Fibroblast of villous mesenchyme (primary cell): Measurements from ENCODE around the gene ENOX2. TPM values are rescaled to one million over a fixed set of nuclear protein-coding genes. Genes with fewer than 3 reads are reported as not detected.

Source experiments
- DNase-seq: peaks from one replicate; pipeline ENCODE4 v3.0.0-alpha.2; 2010; ENCODE audit warnings: low read depth
- H3K4me3 ChIP-seq: 2 replicates; pipeline ENCODE4 v1.5.1; 2011; ENCODE audit warnings: low read depth, mild to moderate bottlenecking, low read length
- total RNA-seq: library from RNA; depleted of rRNA; stranded (reverse); fragments of >200 nt; gene quantifications from 2 replicates; pipeline ENCODE4 v1.2.3, GENCODE V29; 2012
- TF ChIP-seq, protein P1 (sequence below): IDR thresholded peaks from 2 replicates; pipeline ENCODE4 v1.5.1; 2012; ENCODE audit warnings: low read depth, mild to moderate bottlenecking, low read length; ENCODE audit not compliant: insufficient read depth

Gene ENOX2
- total RNA-seq, 1 donor = 9.5 TPM

DNA sequence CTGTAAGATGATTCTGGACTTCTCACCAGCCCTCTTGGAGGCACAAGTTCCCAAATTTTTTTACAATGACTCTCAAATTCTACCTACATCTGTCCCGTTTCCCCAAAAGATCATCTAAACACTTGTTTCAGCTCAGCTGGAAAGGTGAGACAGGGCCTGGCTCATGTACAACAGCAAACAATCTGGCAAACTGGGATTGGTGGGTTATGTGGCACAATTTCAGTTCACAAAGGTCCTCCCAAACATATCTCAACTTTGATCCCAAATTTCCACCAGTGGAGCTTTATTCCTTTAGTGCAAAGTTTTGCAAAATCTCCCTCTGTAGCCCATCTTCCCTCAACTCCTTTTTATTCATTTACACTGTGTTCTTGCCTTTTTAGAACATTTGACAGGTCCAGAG, 207.1 kb downstream of the ENOX2 start:
- no peak for DNase-seq
- no peak overlapping the region for H3K4me3 ChIP-seq
- TF ChIP-seq, protein P1, sequence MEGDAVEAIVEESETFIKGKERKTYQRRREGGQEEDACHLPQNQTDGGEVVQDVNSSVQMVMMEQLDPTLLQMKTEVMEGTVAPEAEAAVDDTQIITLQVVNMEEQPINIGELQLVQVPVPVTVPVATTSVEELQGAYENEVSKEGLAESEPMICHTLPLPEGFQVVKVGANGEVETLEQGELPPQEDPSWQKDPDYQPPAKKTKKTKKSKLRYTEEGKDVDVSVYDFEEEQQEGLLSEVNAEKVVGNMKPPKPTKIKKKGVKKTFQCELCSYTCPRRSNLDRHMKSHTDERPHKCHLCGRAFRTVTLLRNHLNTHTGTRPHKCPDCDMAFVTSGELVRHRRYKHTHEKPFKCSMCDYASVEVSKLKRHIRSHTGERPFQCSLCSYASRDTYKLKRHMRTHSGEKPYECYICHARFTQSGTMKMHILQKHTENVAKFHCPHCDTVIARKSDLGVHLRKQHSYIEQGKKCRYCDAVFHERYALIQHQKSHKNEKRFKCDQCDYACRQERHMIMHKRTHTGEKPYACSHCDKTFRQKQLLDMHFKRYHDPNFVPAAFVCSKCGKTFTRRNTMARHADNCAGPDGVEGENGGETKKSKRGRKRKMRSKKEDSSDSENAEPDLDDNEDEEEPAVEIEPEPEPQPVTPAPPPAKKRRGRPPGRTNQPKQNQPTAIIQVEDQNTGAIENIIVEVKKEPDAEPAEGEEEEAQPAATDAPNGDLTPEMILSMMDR = no peak

DNA sequence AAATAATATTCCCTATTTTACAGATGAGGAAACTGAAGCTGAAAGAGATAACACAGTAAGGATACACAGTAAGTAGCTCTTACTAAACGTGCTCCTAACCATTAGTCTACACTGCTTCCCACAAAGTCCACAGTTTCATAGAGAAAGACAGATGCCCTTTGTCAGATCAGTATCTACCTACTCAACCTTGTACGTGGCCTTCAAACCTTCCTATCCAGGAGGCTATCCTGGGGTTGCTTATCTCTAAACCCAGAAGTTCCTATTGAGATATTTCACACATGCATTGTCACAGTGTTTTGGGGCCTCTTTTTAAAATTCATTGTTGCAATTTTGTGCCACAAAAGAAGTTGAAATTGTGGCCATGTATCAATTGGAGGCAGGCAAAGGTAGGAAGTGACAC, 208.0 kb downstream of the ENOX2 start:
- TF ChIP-seq, protein P1 = no peak

DNA sequence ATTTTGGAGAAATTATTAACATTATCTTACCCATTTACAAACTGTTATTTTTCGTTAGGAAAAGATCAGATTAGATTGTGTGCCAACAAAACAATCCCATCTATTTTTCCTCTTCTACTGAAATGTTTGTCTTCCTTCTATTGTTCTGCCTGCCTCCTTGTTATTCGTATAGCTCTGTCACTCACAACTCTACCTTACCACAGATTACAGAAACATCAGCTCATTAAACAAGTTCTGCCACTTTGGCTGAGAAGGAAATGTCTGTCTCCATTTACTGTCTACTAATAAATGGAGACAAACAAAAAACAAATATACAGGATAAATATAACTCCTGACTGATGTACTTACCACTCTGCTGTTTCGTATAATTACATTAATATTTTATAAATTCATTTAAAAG, 211.4 kb downstream of the ENOX2 start:
- no peak overlapping the region for H3K4me3 ChIP-seq
- TF ChIP-seq, protein P1 = no peak
- no peak for DNase-seq

More for the DNA sequence above, 208.0 kb downstream of the ENOX2 start:
- no peak overlapping the region for H3K4me3 ChIP-seq
- DNase-seq = no peak

DNA sequence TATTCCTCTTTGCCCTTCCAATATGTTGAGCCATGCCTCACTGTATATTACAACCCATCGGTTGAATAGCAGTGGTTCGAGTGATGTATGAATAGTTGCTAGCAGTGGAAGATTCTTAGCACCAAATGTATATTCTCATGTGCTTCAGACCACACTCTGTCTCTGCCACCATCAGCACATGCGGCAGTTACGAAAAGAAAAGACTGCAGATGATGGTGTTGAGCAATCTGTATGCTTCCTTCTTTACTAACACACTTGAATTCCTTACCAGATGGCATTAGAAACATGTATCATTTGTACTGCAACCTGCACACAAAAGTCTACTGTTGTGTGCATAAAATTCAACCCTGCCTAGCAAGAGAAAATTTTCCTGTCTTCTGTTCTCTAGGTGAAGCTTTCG, 214.6 kb downstream of the ENOX2 start:
- TF ChIP-seq, protein P1 = no peak
- no peak overlapping the region for H3K4me3 ChIP-seq
- no peak for DNase-seq

DNA sequence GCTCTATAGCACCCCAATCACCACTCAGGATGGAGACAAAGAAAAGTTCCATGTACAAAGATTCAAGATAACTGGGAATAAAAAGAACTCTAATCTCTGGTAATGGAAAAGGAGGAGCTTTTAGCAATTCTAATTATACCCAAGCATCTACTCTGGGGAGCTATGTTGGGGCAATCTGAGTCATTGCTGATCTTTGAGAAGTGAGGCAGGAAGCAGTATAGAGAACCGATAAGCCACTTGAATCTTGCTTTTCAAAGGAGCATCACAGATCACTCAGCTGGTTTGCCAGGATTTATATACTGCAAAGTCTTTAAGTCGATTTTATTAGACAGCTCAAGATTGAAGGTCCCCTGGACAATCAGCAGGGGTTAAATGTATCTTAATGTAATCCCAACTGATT, 220.0 kb downstream of the ENOX2 start:
- DNase-seq = no peak
- TF ChIP-seq, protein P1 = no peak
- no peak overlapping the region for H3K4me3 ChIP-seq

DNA sequence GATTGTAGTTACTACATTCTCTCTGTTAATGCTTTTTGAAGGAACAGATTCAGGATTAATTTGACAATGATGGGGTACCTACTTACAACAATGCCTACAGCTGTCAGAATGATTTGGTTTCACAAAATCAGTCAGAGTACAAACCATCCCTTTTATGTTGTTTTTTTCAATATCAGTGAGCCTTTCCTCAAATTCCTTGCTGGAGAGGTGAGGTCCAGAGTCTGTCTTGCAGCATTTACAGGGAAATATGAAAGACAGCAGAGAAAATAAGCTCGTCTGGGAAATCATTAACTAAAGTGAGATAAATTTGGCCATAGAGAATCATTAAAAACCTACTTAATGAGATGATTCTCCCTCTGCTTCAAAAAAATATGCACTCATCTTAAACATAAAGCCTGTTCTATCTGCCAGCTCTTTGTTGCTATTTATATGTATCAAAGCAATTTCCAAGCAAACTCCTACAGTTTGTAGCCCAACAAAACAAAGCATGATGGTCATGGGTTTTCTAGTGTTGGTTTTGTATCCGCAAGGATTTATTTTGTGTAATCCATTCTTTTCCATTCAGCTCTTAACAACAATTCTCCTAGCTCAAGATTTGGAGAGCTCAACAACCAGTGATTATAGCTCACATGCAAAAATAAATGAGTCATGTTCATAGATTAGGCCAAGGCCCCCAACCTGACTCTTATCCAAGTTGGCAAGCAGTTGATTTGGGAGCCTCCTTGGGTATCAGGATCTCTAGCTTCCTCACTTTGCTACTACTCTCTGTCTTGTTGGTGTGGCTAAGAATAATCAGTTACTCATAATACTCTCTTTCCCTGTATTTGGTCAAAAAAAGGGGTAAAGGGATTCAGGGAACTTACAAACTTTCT, 222.6 kb downstream of the ENOX2 start:
- TF ChIP-seq, protein P1 = no peak
- no peak overlapping the region for H3K4me3 ChIP-seq
- no peak for DNase-seq

DNA sequence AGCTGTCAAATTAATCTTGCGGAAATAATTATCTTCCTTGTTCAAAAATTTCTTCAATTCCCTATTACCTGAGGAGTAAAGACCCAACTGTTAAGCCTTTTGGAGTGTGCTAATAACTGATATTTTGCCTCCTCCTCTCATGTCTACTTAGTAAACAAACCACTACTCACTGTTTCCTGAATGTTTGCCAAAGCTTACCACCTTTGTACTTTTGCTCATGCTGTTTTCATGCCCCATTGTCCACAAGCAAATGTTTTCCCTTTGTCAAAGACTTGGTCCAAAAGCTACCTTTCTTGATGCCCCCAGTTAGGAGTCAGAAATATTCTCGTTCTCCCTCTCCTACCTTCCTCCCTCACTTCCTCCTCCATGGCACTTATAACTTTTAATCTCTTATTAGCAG, 226.1 kb downstream of the ENOX2 start:
- H3K4me3 ChIP-seq = no peak overlapping the region
- TF ChIP-seq, protein P1 = no peak
- DNase-seq = no peak
